Endothelial cell of umbilical vein (primary cell): ENCODE data around the gene GCNA. TPM values are rescaled to one million over a fixed set of nuclear protein-coding genes. Genes with fewer than 3 reads are reported as not detected.

Experiments used
- BruUV-seq: library from RNA; stranded (reverse); fragments of 400-500 nt; replicated peaks from 2 replicates; lab custom pipeline; 2021; lab: Mats Ljungman, UMichigan
- CTCF ChIA-PET: fragments of 300-600, 350-600 bp; sonication (Branson Sonifier 250); formaldehyde crosslinking; loops from one replicate; lab custom pipeline; 2021; ENCODE audit warnings: antibody characterized with exemption, inconsistent platforms; lab: Charles Lee
- POLR2A ChIA-PET: fragments of 300-600, 350-600 bp; sonication (Branson Sonifier 250); formaldehyde crosslinking; loops from one replicate; lab custom pipeline; 2021; ENCODE audit warnings: antibody characterized with exemption, inconsistent platforms; lab: Charles Lee
- DNase-seq: peaks from one replicate; pipeline ENCODE4 v3.0.0-alpha.2; 2011; ENCODE audit warnings: low read depth, low spot score
- FAIRE-seq: peaks from 2 replicates; lab custom pipeline; 2011; peaks lifted over from hg19 to GRCh38; lab: Jason Lieb, UNC
- H2AFZ ChIP-seq: 2 replicates; pipeline ENCODE4 v1.6.0; 2012; ENCODE audit warnings: low read depth, low read length, control low read depth, inconsistent platforms
- H3K27ac ChIP-seq: 2 replicates; pipeline ENCODE4 v1.5.1; 2011; ENCODE audit warnings: low read depth, mild to moderate bottlenecking, control low read depth, low read length, moderate library complexity; ENCODE audit not compliant: insufficient read depth
- H3K27me3 ChIP-seq, 2 experiments: 2 replicates each; pipeline versions ENCODE4 v1.6.0 to v1.6.1; 2011; ENCODE audit warnings: low read length in 2 of 2, mixed read lengths in 1 of 2; ENCODE audit not compliant: control insufficient read depth in 2 of 2, insufficient read depth in 2 of 2
- H3K36me3 ChIP-seq, 2 experiments: 2 replicates in 1 of 2; 3 replicates in 1 of 2; pipeline ENCODE4 v1.5.1; 2011; ENCODE audit warnings: low read length in 2 of 2, mild to moderate bottlenecking in 1 of 2, moderate library complexity in 1 of 2; ENCODE audit not compliant: control insufficient read depth in 2 of 2, insufficient read depth in 2 of 2; ENCODE audit errors: extremely low read depth in 1 of 2
- H3K4me1 ChIP-seq: 3 replicates; pipeline ENCODE4 v1.5.1; 2011; ENCODE audit warnings: mild to moderate bottlenecking, low read length; ENCODE audit not compliant: control insufficient read depth, insufficient read depth; ENCODE audit errors: extremely low read depth
- H3K4me2 ChIP-seq: 2 replicates; pipeline ENCODE4 v1.6.1; 2011; ENCODE audit warnings: low read length, control low read depth, mixed read lengths; ENCODE audit not compliant: insufficient read depth
- H3K4me3 ChIP-seq, 3 experiments: fragments of 200-600 bp in 1 of 3; sonication (generic), shearing (Covaris generic) in 1 of 3; replicated peaks in 1 of 3; 2 replicates each; pipeline ENCODE4 v1.5.1; 2011 to 2016; ENCODE audit warnings: control low read depth in 3 of 3, low read length in 3 of 3, mild to moderate bottlenecking in 2 of 3, inconsistent platforms in 1 of 3, low read depth in 1 of 3, moderate library complexity in 1 of 3; ENCODE audit not compliant: insufficient read depth in 1 of 3
- H3K79me2 ChIP-seq: 2 replicates; pipeline ENCODE4 v1.6.0; 2012; ENCODE audit warnings: low read length, inconsistent platforms; ENCODE audit not compliant: control insufficient read depth, insufficient read depth
- H3K9ac ChIP-seq: replicated peaks from 2 replicates; pipeline ENCODE3; 2011; ENCODE audit warnings: low read length, control low read depth; ENCODE audit not compliant: insufficient read depth; ENCODE audit errors: extremely low read depth
- H3K9me1 ChIP-seq: replicated peaks from 3 replicates; pipeline ENCODE4 v1.6.0; 2011; ENCODE audit warnings: mild to moderate bottlenecking, low read length; ENCODE audit not compliant: control insufficient read depth, insufficient read depth; ENCODE audit errors: extremely low read depth
- H3K9me3 ChIP-seq: replicated peaks from 2 replicates; pipeline ENCODE4 v1.5.1; 2012; ENCODE audit warnings: low read length, inconsistent platforms; ENCODE audit not compliant: control insufficient read depth, insufficient read depth
- H4K20me1 ChIP-seq: replicated peaks from 2 replicates; pipeline ENCODE3; 2011; ENCODE audit warnings: mild to moderate bottlenecking, low read length; ENCODE audit not compliant: control insufficient read depth, insufficient read depth; ENCODE audit errors: extremely low read depth
- FOS ChIP-seq: IDR thresholded peaks from 2 replicates; pipeline ENCODE4 v1.6.1; 2011; ENCODE audit warnings: mild to moderate bottlenecking, low read length, moderate library complexity, borderline replicate concordance; ENCODE audit not compliant: insufficient read depth
- GATA2 ChIP-seq: IDR thresholded peaks from 2 replicates; pipeline ENCODE4 v1.7.0; 2011; ENCODE audit warnings: low read depth, mild to moderate bottlenecking, moderate library complexity, mixed read lengths, low read length; ENCODE audit not compliant: insufficient read length, insufficient read depth
- JUN ChIP-seq: IDR thresholded peaks from 2 replicates; pipeline ENCODE4 v1.6.1; 2011; ENCODE audit warnings: borderline replicate concordance, low read depth; ENCODE audit not compliant: insufficient read length, insufficient read depth
- MYC ChIP-seq: IDR thresholded peaks from one replicate; pipeline ENCODE4 v1.6.1; 2011; ENCODE audit warnings: mild to moderate bottlenecking, low read depth, low read length
- POLR2A ChIP-seq: IDR thresholded peaks from 2 replicates; pipeline ENCODE4 v1.6.1; 2012; ENCODE audit warnings: low read depth, mild to moderate bottlenecking, control low read depth, low read length
- POLR2AphosphoS5 ChIP-seq: IDR thresholded peaks from 2 replicates; pipeline ENCODE4 v1.6.1; 2012; ENCODE audit warnings: low read depth, mild to moderate bottlenecking, control low read depth, low read length, moderate library complexity; ENCODE audit not compliant: insufficient read depth
- dilution Hi-C: fragments of 300-500 bp; cut with MboI; formaldehyde crosslinking; loops from one replicate; pipeline ENCODE4 v1.15.0; 2019; ENCODE audit warnings: low sequenced_read_pairs; ENCODE audit not compliant: extremely low pct_ligation_motif_present
- intact Hi-C: fragments of 100-400 bp; cut with micrococcal nuclease; formaldehyde crosslinking; loops from one replicate; pipeline ENCODE4 v1.10.0; 2022
- polyA plus RNA-seq, 4 experiments: library from polyadenylated mRNA; depleted of rRNA in 3 of 4; stranded (reverse) in 3 of 4; unstranded in 1 of 4; fragments of >200 nt; gene quantifications; 2 replicates each; pipeline versions ENCODE4 v1.2.1 to v1.2.3, GENCODE V29; 2011 to 2012; ENCODE audit warnings: missing spikeins in 1 of 4
- total RNA-seq: library from RNA; stranded (reverse); gene quantifications from 2 replicates; pipeline ENCODE4 v1.2.3, GENCODE V29; 2021
- TF ChIP-seq, protein P1 (sequence below): IDR thresholded peaks from 2 replicates; pipeline ENCODE4 v1.6.1; 2011; ENCODE audit not compliant: insufficient read depth, insufficient read length

GCNA gene
- total and polyA plus RNA-seq, 2 donors (not counting 3 experiments of a cell fraction or from before 2014, with no cell fraction given), result 1.0 to 4.0 TPM

DNA sequence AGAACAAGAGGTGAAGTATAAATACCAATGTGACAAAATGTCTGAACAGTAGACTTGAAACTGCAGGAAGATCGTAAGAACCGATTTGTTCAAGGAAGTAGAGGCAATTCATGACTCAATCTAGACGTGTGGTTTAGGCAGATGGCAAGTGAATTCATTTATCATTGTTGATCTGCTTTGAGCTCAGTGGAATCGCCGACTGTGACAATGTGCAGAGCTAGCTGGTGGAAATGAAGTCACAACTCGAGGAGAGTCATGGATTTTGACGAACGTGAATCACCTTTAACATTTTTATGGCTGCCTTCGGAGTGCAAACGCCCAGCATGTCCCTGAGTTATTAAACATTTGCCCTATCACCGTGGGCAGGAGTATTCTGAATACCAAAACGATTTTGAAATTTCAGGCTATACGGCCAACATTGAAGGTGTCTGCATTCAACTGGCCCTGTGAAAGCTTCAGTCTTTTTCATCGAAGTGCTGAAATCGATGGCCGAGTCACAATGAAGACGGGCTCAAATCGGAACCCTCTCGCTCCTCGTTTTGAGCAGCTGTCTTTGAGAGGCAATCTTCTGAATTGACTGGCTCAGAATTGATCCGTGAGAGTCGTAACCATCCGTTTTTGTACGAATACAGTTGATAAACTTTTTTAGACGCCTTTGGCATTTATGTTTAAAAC is 46.0 kb upstream of the GCNA start:
- H3K4me1 ChIP-seq, result peaks cover 11% of the 10 kb centered on the region
- DNase-seq, result peak; percentile 69
- TF ChIP-seq JUN (peak; percentile 6), FOS (no peak), GATA2 (peak; percentile 50)
- no peaks in the 10 kb centered on the region for H3K27me3 ChIP-seq
- H3K36me3 ChIP-seq, result no peaks in the 10 kb centered on the region
- H3K27ac ChIP-seq, result peak overlapping the region; percentile 63
- peaks cover 5% of the 10 kb centered on the region for H4K20me1 ChIP-seq
- H3K9me1 ChIP-seq, result no peaks in the 10 kb centered on the region
- no peaks in the 10 kb centered on the region for H3K9me3 ChIP-seq
- ChIA-PET CTCF (interaction anchor here (1.4 kb wide), 1 partner anchor 11 kb away, joined by 12 read pairs; no protein-coding TSS in a partner anchor), POLR2A (interaction anchor here (0.7 to 1.5 kb wide), 2 partner anchors 10 to 464 kb away, joined by 4 to 5 read pairs; partner anchors contain the start of gene SNX12)
- peak; percentile 87 for FAIRE-seq
- H3K9ac ChIP-seq, result peak overlapping the region; percentile 75
- dilution Hi-C loops, result no loop called here
- TSS peak; percentile 90 for BruUV-seq
- peak overlapping the region; percentile 86 for H3K4me2 ChIP-seq
- peaks cover 42% of the 10 kb centered on the region for H3K79me2 ChIP-seq
- peak overlapping the region; percentile 44 for H2AFZ ChIP-seq
- intact Hi-C loops, result loop anchor here (1.0 to 5.0 kb wide), 3 partner anchors 9 to 80 kb away; no protein-coding TSS in a partner anchor
- H3K4me3 ChIP-seq, result peak overlapping the region; percentile 26 to 67 (median 36)

GRCh38 chrX:71532753-71533425 is 45.3 kb upstream of the GCNA start, which contains the start of gene OGT:
TSS of gene OGT (plus strand) at chrX:71533104. CDS start at chrX:71533300, 196 bp downstream.
- H3K79me2 ChIP-seq, result peaks cover 47% of the 10 kb centered on the region

More at GRCh38 chrX:71532753-71533425, 45.3 kb upstream of the GCNA start, which contains the start of gene OGT:
- TF ChIP-seq GATA2, result no peak
- peak; percentile 67 for TF ChIP-seq POLR2AphosphoS5
- peak; percentile 80 for TF ChIP-seq POLR2A
- no peak for TF ChIP-seq FOS
- TF ChIP-seq, protein P1, sequence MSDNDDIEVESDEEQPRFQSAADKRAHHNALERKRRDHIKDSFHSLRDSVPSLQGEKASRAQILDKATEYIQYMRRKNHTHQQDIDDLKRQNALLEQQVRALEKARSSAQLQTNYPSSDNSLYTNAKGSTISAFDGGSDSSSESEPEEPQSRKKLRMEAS, result peak; percentile 14
- peak; percentile 51 for TF ChIP-seq MYC
- H3K36me3 ChIP-seq, result no peaks in the 10 kb centered on the region
- peak within 1 kb of the TSS; percentile 63 for H3K27ac ChIP-seq
- peak within 1 kb of the TSS; percentile 95 for H3K4me2 ChIP-seq
- peak within 1 kb of the TSS; percentile 82 for H3K9ac ChIP-seq
- H3K27me3 ChIP-seq, result no peaks in the 10 kb centered on the region
- FAIRE-seq, result peak; percentile 92
- DNase-seq, result peak; percentile 93
- no peaks in the 10 kb centered on the region for H3K9me1 ChIP-seq
- peak within 1 kb of the TSS; percentile 56 to 89 (median 59) for H3K4me3 ChIP-seq
- CTCF ChIA-PET, result interaction anchor here (0.5 to 1.4 kb wide), 2 partner anchors 10 to 19 kb away, joined by 3 to 12 read pairs; no protein-coding TSS in a partner anchor
- intact Hi-C loops, result loop anchor here (1.0 to 5.0 kb wide), 3 partner anchors 8 to 79 kb away; no protein-coding TSS in a partner anchor
- H4K20me1 ChIP-seq, result peaks cover 5% of the 10 kb centered on the region
- dilution Hi-C loops, result no loop called here
- BruUV-seq, result no TSS peak
- POLR2A ChIA-PET, result interaction anchor here (0.7 to 1.5 kb wide), 2 partner anchors 9 to 465 kb away, joined by 4 to 5 read pairs; partner anchors contain the start of gene SNX12
- H3K4me1 ChIP-seq, result peaks cover 11% of the 10 kb centered on the region
- H2AFZ ChIP-seq, result peak within 1 kb of the TSS; percentile 44
- H3K9me3 ChIP-seq, result no peaks in the 10 kb centered on the region
